LNCAP (cell line): Measurements from ENCODE around the gene CPA1.

Experiments used
- TF ChIP-seq, protein P1 (sequence below): fragments of 450-650 bp; IDR thresholded peaks from 2 replicates; pipeline ENCODE4 v1.5.1; 2017; ENCODE audit warnings: mild to moderate bottlenecking

The CPA1 gene

GRCh38 chr7:130365511-130366441, 14.5 kb upstream of the CPA1 start:
- TF ChIP-seq, protein P1, sequence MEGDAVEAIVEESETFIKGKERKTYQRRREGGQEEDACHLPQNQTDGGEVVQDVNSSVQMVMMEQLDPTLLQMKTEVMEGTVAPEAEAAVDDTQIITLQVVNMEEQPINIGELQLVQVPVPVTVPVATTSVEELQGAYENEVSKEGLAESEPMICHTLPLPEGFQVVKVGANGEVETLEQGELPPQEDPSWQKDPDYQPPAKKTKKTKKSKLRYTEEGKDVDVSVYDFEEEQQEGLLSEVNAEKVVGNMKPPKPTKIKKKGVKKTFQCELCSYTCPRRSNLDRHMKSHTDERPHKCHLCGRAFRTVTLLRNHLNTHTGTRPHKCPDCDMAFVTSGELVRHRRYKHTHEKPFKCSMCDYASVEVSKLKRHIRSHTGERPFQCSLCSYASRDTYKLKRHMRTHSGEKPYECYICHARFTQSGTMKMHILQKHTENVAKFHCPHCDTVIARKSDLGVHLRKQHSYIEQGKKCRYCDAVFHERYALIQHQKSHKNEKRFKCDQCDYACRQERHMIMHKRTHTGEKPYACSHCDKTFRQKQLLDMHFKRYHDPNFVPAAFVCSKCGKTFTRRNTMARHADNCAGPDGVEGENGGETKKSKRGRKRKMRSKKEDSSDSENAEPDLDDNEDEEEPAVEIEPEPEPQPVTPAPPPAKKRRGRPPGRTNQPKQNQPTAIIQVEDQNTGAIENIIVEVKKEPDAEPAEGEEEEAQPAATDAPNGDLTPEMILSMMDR, result no peak

DNA sequence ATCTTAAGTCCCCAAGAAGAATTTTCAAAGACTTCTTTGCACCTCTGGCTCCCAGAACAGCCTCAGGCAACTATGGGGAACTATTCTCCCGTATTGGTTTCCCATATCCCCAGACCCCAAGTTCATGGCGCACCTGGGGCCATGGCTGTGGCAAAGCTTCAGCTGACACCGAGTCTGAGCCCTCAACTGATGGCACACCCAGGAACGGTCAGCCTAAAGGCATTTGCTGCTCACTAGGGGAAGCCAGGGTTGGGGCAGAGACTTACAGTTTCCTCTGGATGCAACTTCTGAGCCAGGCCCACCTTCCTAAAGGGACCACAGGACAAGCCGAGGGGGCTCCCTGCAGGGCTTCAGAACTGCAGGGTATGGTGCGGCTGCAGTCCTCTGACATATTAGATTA, 13.7 kb upstream of the CPA1 start:
- TF ChIP-seq, protein P1, result no peak

GRCh38 chr7:130367088-130367755, 13.1 kb upstream of the CPA1 start:
- TF ChIP-seq, protein P1, result no peak

GRCh38 chr7:130367836-130368746, 12.2 kb upstream of the CPA1 start:
- TF ChIP-seq, protein P1, result no peak

GRCh38 chr7:130369110-130369711, 11.1 kb upstream of the CPA1 start:
- TF ChIP-seq, protein P1, result no peak

DNA sequence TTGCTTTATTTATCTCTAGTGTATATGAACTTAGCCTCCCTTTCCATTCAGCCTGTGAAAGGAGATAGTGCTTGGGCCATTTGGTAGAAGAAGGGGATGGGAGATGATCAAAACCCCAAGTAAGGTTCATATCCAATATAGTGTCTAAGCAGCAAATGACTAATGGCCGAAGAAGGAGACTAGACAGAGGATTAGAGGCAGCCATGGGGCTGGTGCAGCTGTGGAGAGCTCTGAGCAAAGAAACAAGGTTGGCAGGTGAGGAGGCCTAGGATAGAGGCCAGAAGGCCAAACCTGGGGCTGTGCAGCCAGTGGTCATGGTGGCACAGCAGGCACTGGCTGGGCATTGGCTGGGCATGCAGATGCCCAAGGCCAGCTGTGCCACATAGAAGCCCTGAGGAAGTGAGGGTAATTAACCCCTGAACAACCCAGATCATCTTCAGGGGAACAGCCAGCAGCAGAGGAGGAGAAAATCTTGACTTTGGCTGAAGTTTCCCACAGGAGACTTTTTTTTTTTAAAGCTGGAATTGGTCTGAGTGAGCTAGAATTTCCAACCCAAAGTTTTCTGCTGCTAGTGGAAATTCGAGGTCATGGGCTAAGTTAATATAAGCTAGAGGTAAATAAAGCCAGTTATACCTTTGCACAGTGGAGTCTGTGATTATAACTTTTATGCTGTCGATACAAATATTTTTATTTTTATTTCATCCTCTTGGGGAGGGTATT, 10.3 kb upstream of the CPA1 start:
- TF ChIP-seq, protein P1, result no peak
